ENCODE data around the gene CWC22.
A peak's percentile ranks its signal among the peaks of the same experiment; 100 is the strongest.
"Not testable (repeated sequence)": the region's sequence is repeated elsewhere in the genome, so short reads cannot be mapped to it uniquely, and the experiment has no call there.

CWC22 gene

GRCh38 chr2:180006781-180007579, at the start of gene CWC22:
Gene CWC22, minus strand, starts transcription at chr2:180007297. Its CDS starts 13,956 bp downstream, at chr2:179993341.
- DNase-seq (ENCODE audit: low spot score): peak; percentile 88

GRCh38 chr2:180056367-180057118, 49.4 kb upstream of the CWC22 start:
- no peak for DNase-seq (ENCODE audit: low spot score)

GRCh38 chr2:180054576-180054975, 47.5 kb upstream of the CWC22 start:
- DNase-seq (ENCODE audit: low spot score): not testable (repeated sequence)

DNA sequence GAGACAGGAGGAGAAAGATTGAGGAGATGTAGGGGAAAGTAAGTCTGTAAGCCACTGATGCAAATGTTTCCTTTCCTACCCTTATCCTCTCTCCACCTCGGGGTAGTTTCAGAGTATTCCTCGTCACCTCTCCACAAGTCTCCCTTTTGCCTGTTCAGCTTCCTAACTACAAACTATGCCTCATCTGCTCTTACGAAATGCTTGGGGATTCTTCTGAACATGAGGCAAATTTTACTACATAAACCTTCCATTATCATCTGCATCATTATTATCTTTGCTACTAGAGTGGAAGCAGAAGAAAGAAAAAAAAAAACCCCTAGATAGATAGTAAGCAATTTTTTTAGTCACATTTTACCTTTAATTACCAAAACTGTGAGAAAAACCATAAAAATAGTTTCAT, 43.1 kb upstream of the CWC22 start:
- DNase-seq (ENCODE audit: low spot score): no peak

- no peak for DNase-seq (ENCODE audit: low spot score)
Measured at GRCh38 chr2:180048251-180048650, 41.2 kb upstream of the CWC22 start.

- no peak for DNase-seq (ENCODE audit: low spot score)
Measured at GRCh38 chr2:180046776-180047175, 39.7 kb upstream of the CWC22 start.

DNA sequence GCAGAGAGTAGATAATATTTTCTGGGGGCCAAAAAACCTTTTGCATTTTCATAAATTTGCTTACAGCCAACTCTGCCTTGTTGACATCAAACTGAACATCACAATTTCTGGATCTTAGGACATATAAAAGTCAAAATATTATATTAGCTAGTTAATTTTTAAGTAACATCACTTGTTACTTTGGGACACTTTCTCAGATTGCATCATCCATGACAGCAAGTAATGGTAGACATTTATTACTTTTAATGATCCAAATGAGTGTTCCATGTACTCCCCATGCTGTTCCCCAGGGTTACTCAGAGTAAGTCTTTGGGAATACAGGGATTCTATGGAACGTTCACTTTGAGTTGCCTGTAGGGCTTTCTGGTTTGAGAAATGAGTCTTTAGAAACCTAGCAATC, 39.1 kb upstream of the CWC22 start:
- DNase-seq (ENCODE audit: low spot score): no peak

DNA sequence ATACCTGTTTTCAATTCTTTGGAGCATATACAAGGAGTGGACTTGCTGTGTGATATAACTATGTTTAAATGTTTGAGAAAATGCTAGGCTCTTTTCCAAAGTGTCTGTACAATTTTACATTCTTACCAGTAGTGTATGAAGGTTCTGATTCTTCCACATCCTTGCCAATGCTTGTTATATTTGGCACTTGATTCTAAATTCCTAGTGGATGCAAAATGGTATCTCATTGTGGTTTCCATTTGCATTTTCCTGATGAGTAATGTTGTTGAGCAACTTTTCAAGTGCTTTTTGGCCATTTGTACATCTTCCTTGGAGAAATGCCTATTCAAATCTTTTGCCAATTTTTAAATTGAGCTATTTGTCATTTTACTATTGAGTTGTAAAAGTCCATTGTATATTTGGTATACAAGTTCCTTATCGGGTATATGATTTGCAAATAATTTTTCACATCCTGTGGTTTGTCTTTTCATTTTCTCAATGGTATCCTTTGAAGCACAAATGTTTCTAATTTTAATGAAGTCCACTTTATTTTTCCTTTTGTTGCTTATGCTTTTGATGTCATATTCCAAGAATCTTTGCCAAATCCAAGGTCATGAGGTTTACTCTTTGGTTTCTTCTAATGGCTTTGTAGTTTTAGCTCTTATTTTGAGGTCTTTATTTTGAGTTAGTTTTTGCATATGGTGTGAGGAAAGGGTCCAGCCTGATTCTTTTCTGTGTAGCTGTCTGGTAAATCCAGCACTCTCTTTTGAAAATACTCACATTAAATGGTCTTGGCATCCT, 33.2 kb upstream of the CWC22 start:
- DNase-seq (ENCODE audit: low spot score): no peak

DNA sequence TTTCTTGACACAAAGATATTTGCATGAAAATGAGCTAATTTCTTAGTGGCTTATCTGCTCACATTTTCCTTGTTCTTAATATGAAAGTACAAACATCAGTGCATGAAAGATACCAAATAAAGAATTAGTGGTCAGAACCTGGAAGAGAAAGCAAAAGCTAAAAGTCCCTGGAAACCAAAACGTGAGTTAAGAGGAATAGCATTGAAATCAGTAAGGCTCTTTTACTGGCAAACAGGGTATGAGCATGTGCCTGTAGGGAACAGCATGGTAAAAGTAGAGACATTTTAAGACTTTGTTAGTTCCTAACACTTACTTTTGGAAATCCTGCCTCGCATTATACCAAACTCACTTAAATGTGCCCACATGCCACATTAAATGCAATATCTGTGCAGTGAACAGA, 31.9 kb upstream of the CWC22 start:
- no peak for DNase-seq (ENCODE audit: low spot score)

DNA sequence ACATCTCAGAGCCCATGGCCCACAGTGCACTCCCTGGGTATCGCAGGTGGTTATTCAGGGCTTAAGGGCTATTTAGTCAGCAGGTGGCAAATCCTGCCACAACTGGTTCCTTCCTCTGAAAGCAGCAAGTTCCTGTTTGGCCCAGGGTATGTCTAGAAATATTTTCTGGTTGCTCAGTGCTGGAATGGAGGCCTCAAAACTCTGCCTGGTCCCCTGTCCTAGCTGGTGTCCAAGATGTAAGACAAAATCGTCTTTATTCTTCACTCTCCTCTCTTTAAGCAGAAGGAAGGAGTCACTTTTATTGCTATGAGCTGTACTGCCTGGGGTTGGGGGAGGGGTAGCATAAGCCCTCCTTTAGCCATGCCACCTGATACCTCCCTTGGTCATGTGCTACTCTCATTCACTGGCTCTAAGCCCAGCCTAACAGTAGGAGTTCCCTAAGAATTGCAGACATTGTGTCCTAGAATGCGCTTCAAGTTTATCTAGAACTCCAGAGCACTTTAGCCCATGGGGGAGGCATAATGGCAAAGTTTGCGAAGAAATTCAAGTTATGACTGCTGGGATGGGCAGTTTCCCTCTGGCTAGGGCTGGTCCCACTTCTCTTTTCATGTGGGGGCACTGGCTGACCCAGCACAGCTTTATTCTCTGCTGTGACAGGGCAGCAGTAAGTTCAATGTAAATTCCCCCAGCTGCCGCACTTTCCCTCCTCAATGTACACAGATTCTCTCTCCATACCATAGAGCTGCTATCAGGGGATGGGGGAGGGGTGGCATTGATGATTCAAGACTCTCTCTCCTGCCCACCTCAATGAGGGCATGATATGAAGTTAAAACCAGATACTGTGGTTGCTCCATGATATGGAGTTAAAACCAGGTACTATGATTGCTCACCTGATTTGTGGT, 27.1 kb upstream of the CWC22 start:
- DNase-seq (ENCODE audit: low spot score): no peak

DNA sequence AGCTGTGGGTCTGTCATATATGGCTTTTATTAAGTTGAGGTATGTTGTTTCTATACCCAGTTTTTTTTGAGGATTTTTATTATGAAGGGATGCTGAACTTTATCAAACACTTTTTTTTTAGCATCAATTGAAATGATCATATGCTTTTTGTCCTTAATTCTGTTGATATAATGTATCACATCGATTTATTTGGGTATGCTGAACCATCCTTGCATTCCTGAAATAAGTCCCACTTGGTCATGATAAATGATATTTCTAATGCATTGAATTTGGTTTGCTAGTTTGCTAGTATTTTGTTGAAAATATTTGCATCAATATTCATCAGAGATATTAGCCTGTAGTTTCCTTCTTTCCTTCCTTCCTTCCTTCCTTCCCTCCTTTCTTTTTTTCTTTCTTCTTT, 22.5 kb upstream of the CWC22 start:
- no peak for DNase-seq (ENCODE audit: low spot score)

DNA sequence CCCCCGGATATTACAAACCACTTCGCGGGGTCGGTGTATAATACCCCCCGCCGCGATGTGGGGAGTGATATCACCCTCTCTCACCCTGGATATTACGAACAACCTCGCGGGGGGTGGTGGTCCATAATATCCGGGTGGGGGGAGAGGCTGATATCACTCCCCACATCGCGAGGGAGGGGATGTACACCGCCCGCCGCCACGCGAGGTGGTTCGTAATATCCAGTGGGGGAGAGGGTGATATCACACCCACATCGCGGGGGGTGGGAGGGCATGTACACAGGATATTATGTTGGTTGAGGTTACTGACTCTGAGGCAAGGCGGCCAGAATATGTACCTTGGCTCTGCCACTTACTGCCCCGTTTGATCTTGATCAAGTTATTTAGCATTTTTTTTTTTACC, 14.8 kb upstream of the CWC22 start:
- DNase-seq (ENCODE audit: low spot score): no peak

GRCh38 chr2:180017784-180018183, 10.7 kb upstream of the CWC22 start:
- DNase-seq (ENCODE audit: low spot score): no peak

DNA sequence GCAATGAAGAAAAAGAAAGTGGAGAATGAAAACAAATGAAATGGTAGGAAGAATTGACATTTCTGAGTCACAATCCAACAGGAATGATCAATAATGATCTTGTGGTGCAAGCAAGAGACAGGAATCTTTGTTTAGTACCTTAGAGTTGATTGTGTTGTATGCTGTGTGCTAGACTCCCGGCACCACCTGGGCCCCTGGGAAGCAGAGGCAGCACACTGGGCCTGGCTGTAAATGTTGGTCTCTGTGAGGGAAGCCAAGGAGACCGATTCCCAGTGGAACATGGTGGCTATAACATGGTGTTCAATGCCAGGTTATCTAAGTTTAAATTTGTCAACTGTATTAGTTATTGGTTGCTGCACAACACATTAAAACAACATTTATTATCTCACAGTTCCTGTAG, 9.8 kb upstream of the CWC22 start:
- no peak for DNase-seq (ENCODE audit: low spot score)

GRCh38 chr2:180015951-180016709, 9.0 kb upstream of the CWC22 start:
- no peak for DNase-seq (ENCODE audit: low spot score)

DNA sequence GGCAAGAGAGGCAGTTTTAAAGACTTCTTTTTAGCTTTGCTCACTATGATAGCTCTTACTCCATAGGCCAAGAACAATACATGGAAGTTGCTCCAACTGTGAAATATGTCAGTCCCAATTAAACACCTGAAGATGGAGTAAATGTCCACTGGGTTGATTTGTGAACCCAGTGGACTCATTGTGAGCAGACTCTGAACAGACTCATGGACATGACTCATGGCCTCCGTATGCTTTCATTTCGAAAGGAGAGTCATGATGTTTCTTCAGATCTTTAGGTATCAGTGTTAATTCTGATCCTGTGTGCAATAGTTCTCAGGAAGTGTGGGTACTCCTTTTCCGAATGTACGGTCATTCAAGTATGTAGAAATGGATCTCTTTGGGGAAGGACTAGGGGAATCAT, 5.4 kb upstream of the CWC22 start:
- no peak for DNase-seq (ENCODE audit: low spot score)

DNA sequence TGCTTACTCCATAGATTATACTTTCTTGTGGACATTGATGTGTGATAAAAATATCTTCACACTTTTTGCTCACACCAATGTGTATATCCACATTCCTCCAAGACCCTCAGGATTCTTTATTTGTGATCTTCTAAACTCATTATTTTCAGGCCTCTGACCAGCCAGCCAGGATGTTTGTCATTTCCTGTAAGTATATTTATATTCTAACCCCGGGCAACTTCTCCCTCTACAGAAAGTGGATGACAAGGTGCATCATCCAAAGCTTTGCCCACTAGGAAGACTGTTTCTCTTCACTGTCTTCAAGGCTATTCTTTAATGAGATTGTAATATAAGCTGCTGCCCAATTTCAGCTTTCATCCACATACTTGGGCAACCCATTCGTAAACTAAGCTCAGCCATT, 3.6 kb upstream of the CWC22 start:
- DNase-seq (ENCODE audit: low spot score): no peak

GRCh38 chr2:180006231-180006630, 866 bp downstream of the CWC22 start:
- DNase-seq (ENCODE audit: low spot score): no peak

DNA sequence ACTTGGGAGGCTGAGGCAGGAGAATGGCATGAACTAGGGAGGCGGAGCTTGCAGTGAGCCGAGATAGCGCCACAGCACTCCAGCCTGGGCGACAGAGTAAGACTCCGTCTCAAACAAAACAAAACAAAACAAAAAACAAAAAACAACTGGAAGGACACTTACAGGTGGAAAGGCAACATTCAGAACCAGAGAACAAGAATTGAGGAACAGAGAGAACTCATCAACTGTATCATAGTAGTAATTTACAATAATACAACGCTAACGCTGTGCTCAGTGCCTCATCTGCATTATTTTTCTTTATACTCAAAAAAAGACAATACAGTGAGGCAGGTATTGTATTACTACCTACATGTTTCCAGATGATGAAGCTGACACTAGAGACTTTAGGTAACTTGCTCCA, 1.6 kb downstream of the CWC22 start:
- not testable (repeated sequence) for DNase-seq (ENCODE audit: low spot score)

GRCh38 chr2:180004731-180005130, 2.4 kb downstream of the CWC22 start:
- DNase-seq (ENCODE audit: low spot score): no peak

GRCh38 chr2:180003559-180003958, 3.5 kb downstream of the CWC22 start:
- no peak for DNase-seq (ENCODE audit: low spot score)

Measured in left forelimb (tissue), 1 donor.